Nephron (organoid): ENCODE results near the gene RALGDS.
"Not testable (repeated sequence)": the region's sequence is repeated elsewhere in the genome, so short reads cannot be mapped to it uniquely, and the experiment has no call there.

ENCODE experiments used
- H3K27ac Mint-ChIP-seq, 3 experiments: 2 replicates each; pipeline ENCODE4 v1.8.0; 2020; ENCODE audit warnings: mixed read lengths in 3 of 3, mild to moderate bottlenecking in 2 of 3, moderate library complexity in 1 of 3
- H3K27me3 Mint-ChIP-seq: 2 replicates; pipeline ENCODE4 v1.8.0; 2021; ENCODE audit warnings: low read depth, mild to moderate bottlenecking, moderate library complexity, mixed read lengths
- H3K36me3 Mint-ChIP-seq: 2 replicates; pipeline ENCODE4 v1.8.0; 2020; ENCODE audit warnings: low read depth, mixed read lengths
- H3K4me1 Mint-ChIP-seq: 2 replicates; pipeline ENCODE4 v1.8.0; 2020; ENCODE audit warnings: mixed read lengths
- H3K4me3 Mint-ChIP-seq, 3 experiments: 2 replicates each; pipeline ENCODE4 v1.8.0; 2020; ENCODE audit warnings: mild to moderate bottlenecking in 3 of 3, mixed read lengths in 3 of 3, moderate library complexity in 2 of 3
- H3K9me3 Mint-ChIP-seq: 2 replicates; pipeline ENCODE4 v1.8.0; 2020; ENCODE audit warnings: mixed read lengths
- CTCF ChIP-seq, 3 experiments: fragments of 200-600 bp; sonication (generic); IDR thresholded peaks; one replicate each; pipeline ENCODE4 v1.5.0; 2021; ENCODE audit warnings: antibody characterized with exemption in 3 of 3; ENCODE audit not compliant: unreplicated experiment in 3 of 3

Gene RALGDS

GRCh38 chr9:133078486-133078885 lies 42.6 kb downstream of the RALGDS start:
- Mint-ChIP-seq H3K27ac (peak overlapping the region in 2 of 3 experiments; percentile 20 to 82), H3K36me3 (no peaks in the 10 kb centered on the region), H3K27me3 (peaks cover 12% of the 10 kb centered on the region)

GRCh38 chr9:133076691-133077090 lies 44.3 kb downstream of the RALGDS start:
- TF ChIP-seq CTCF (IDR thresholded peaks at IDR 0.05; ENCODE audit: unreplicated experiment in 3 of 3) = no peak
- no peak overlapping the region for H3K4me3 Mint-ChIP-seq
- H3K27ac Mint-ChIP-seq = peak overlapping the region; percentile 76 to 90 (median 82)

More at GRCh38 chr9:133078486-133078885, 42.6 kb downstream of the RALGDS start:
- no peaks in the 10 kb centered on the region for H3K9me3 Mint-ChIP-seq
- no peak for TF ChIP-seq CTCF (IDR thresholded peaks at IDR 0.05; ENCODE audit: unreplicated experiment in 3 of 3)
- peaks cover 40% of the 10 kb centered on the region for H3K4me1 Mint-ChIP-seq
- no peak overlapping the region for H3K4me3 Mint-ChIP-seq

GRCh38 chr9:133075925-133076630 lies 45.0 kb downstream of the RALGDS start:
- Mint-ChIP-seq H3K36me3 (peaks cover 7% of the 10 kb centered on the region), H3K9me3 (no peaks in the 10 kb centered on the region), H3K4me1 (peaks cover 40% of the 10 kb centered on the region), H3K4me3 (peak overlapping the region in 1 of 3 experiments; percentile 12), H3K27ac (peak overlapping the region; percentile 72 to 90 (median 82)), H3K27me3 (peaks cover 12% of the 10 kb centered on the region)
- no peak for TF ChIP-seq CTCF (IDR thresholded peaks at IDR 0.05; ENCODE audit: unreplicated experiment in 3 of 3)

More at GRCh38 chr9:133076691-133077090, 44.3 kb downstream of the RALGDS start:
- Mint-ChIP-seq H3K27me3 (peaks cover 12% of the 10 kb centered on the region), H3K9me3 (no peaks in the 10 kb centered on the region), H3K4me1 (peaks cover 40% of the 10 kb centered on the region), H3K36me3 (peaks cover 6% of the 10 kb centered on the region)

GRCh38 chr9:133074111-133074651 lies 46.9 kb downstream of the RALGDS start:
- Mint-ChIP-seq H3K4me1 (peaks cover 31% of the 10 kb centered on the region), H3K4me3 (no peak overlapping the region), H3K27me3 (peaks cover 4% of the 10 kb centered on the region), H3K27ac (peak overlapping the region in 1 of 3 experiments; percentile 37), H3K36me3 (peaks cover 15% of the 10 kb centered on the region), H3K9me3 (no peaks in the 10 kb centered on the region)
- no peak for TF ChIP-seq CTCF (IDR thresholded peaks at IDR 0.05; ENCODE audit: unreplicated experiment in 3 of 3)

GRCh38 chr9:133073086-133074014 lies 47.7 kb downstream of the RALGDS start:
- H3K27ac Mint-ChIP-seq = no peak overlapping the region
- H3K4me1 Mint-ChIP-seq = peaks cover 31% of the 10 kb centered on the region
- no peak for TF ChIP-seq CTCF (IDR thresholded peaks at IDR 0.05; ENCODE audit: unreplicated experiment in 3 of 3)
- H3K9me3 Mint-ChIP-seq = no peaks in the 10 kb centered on the region
- peaks cover 15% of the 10 kb centered on the region for H3K36me3 Mint-ChIP-seq
- no peak overlapping the region for H3K4me3 Mint-ChIP-seq
- H3K27me3 Mint-ChIP-seq = peaks cover 3% of the 10 kb centered on the region

GRCh38 chr9:133072210-133072609 lies 48.8 kb downstream of the RALGDS start:
- peaks cover 25% of the 10 kb centered on the region for H3K4me1 Mint-ChIP-seq
- peaks cover 15% of the 10 kb centered on the region for H3K36me3 Mint-ChIP-seq
- H3K27ac Mint-ChIP-seq, H3K27me3 Mint-ChIP-seq, H3K9me3 Mint-ChIP-seq, H3K4me3 Mint-ChIP-seq: not testable (repeated sequence)
